Liver (tissue), 3 donors: ENCODE results near the gene KDM7A.

Experiments used
- ATF3 ChIP-seq: IDR thresholded peaks from 2 replicates; pipeline ENCODE4 v1.6.1; 2016; ENCODE audit warnings: antibody characterized with exemption
- CTCF ChIP-seq: fragments of 150-350 bp; IDR thresholded peaks from 2 replicates; pipeline ENCODE4 v1.5.1; 2017; ENCODE audit warnings: improper control_type of control experiment, low read depth, low read length; ENCODE audit not compliant: missing input control
- FOXA1 ChIP-seq: IDR thresholded peaks from 2 replicates; pipeline ENCODE4 v1.6.1; 2016; ENCODE audit warnings: antibody characterized with exemption
- JUND ChIP-seq, 2 donors: IDR thresholded peaks; 2 replicates each; pipeline ENCODE4 v1.6.1; 2016; ENCODE audit warnings: antibody characterized with exemption in 2 of 2
- RAD21 ChIP-seq, 2 donors: IDR thresholded peaks; 2 replicates each; pipeline ENCODE4 v1.6.1; 2016; ENCODE audit warnings: antibody characterized with exemption in 2 of 2, mild to moderate bottlenecking in 2 of 2
- REST ChIP-seq: IDR thresholded peaks from 2 replicates; pipeline ENCODE4 v1.6.1; 2016; ENCODE audit warnings: antibody characterized with exemption, mild to moderate bottlenecking
- RXRA ChIP-seq, 2 donors: IDR thresholded peaks; 2 replicates each; pipeline ENCODE4 v1.6.1; 2017 to 2018; ENCODE audit warnings: antibody characterized with exemption in 2 of 2, mild to moderate bottlenecking in 1 of 2
- SP1 ChIP-seq: IDR thresholded peaks from 2 replicates; pipeline ENCODE4 v1.6.1; 2018; ENCODE audit warnings: antibody characterized with exemption, mild to moderate bottlenecking
- TAF1 ChIP-seq: conservative IDR thresholded peaks from 2 replicates; pipeline ENCODE4 v1.6.1; 2016; ENCODE audit warnings: antibody characterized with exemption, mild to moderate bottlenecking
- YY1 ChIP-seq: IDR thresholded peaks from 2 replicates; pipeline ENCODE4 v1.6.1; 2016; ENCODE audit warnings: antibody characterized with exemption, mild to moderate bottlenecking
- donor health status: healthy.
- donor health status: healthy.

GRCh38 chr7:140054751-140055150 is 122.0 kb downstream of the KDM7A start:
- TF ChIP-seq JUND (IDR thresholded peaks at IDR 0.05) (no peak), CTCF (no peak), ATF3 (no peak), FOXA1 (no peak), TAF1 (no peak), RXRA (IDR thresholded peaks at IDR 0.05) (no peak), REST (no peak), RAD21 (IDR thresholded peaks at IDR 0.05) (no peak), YY1 (no peak), SP1 (no peak)
